WERI-Rb-1 (cell line): ENCODE results near the gene LSAMP.

ENCODE experiments used
- DNase-seq: peaks from one replicate; pipeline ENCODE4 v3.0.0-alpha.2; 2020
- H3K27ac ChIP-seq: fragments of 250-450 bp; sonication (Bioruptor Pico); 2 replicates; pipeline ENCODE4 v1.5.1; 2020; ENCODE audit warnings: mild to moderate bottlenecking, moderate library complexity
- H3K27me3 ChIP-seq: fragments of 250-450 bp; sonication (Bioruptor Pico); 2 replicates; pipeline ENCODE4 v1.5.1; 2021; ENCODE audit warnings: mild to moderate bottlenecking, low read depth, moderate library complexity; ENCODE audit not compliant: insufficient read depth, severe bottlenecking
- H3K36me3 ChIP-seq: fragments of 250-450 bp; sonication (Bioruptor Pico); 2 replicates; pipeline ENCODE4 v1.5.1; 2020; ENCODE audit warnings: mild to moderate bottlenecking, moderate library complexity
- H3K4me3 ChIP-seq: 2 replicates; pipeline ENCODE4 v1.5.1; 2011; ENCODE audit warnings: low read depth, mild to moderate bottlenecking, control low read depth, low read length
- H3K9me3 ChIP-seq: fragments of 250-450 bp; sonication (Bioruptor Pico); 2 replicates; pipeline ENCODE4 v1.5.1; 2021; ENCODE audit warnings: mild to moderate bottlenecking, moderate library complexity; ENCODE audit not compliant: severe bottlenecking
- CTCF ChIP-seq: IDR thresholded peaks from 2 replicates; pipeline ENCODE4 v1.5.1; 2011; ENCODE audit warnings: low read depth, mild to moderate bottlenecking, control low read depth, inconsistent platforms, low read length

Gene LSAMP

GRCh38 chr3:115928376-115928775, 516.9 kb downstream of the LSAMP start:
- H3K4me3 ChIP-seq, result no peak overlapping the region
- TF ChIP-seq CTCF, result no peak
- DNase-seq, result no peak
- H3K9me3 ChIP-seq, result no peaks in the 10 kb centered on the region
- H3K36me3 ChIP-seq, result no peaks in the 10 kb centered on the region
- no peak overlapping the region for H3K27ac ChIP-seq
- H3K27me3 ChIP-seq, result no peaks in the 10 kb centered on the region

GRCh38 chr3:115927197-115927596, 518.1 kb downstream of the LSAMP start:
- no peaks in the 10 kb centered on the region for H3K36me3 ChIP-seq
- H3K27me3 ChIP-seq, result no peaks in the 10 kb centered on the region
- no peak overlapping the region for H3K27ac ChIP-seq
- H3K4me3 ChIP-seq, result no peak overlapping the region
- TF ChIP-seq CTCF, result no peak
- peak; percentile 14 for DNase-seq
- H3K9me3 ChIP-seq, result no peaks in the 10 kb centered on the region

GRCh38 chr3:115922681-115923347, 522.5 kb downstream of the LSAMP start:
- Histone ChIP-seq H3K4me3 (no peak overlapping the region), H3K9me3 (no peaks in the 10 kb centered on the region), H3K27ac (no peak overlapping the region), H3K36me3 (no peaks in the 10 kb centered on the region), H3K27me3 (no peaks in the 10 kb centered on the region)
- peak; percentile 67 for TF ChIP-seq CTCF
- DNase-seq, result peak; percentile 35

- Histone ChIP-seq H3K27me3 (no peaks in the 10 kb centered on the region), H3K27ac (no peak overlapping the region), H3K9me3 (no peaks in the 10 kb centered on the region), H3K4me3 (no peak overlapping the region), H3K36me3 (no peaks in the 10 kb centered on the region)
- no peak for TF ChIP-seq CTCF
- no peak for DNase-seq
These were observed 523.6 kb downstream of the LSAMP start for GRCh38 chr3:115921711-115922110.

- Histone ChIP-seq H3K27ac (no peak overlapping the region), H3K9me3 (no peaks in the 10 kb centered on the region), H3K27me3 (no peaks in the 10 kb centered on the region), H3K4me3 (no peak overlapping the region), H3K36me3 (no peaks in the 10 kb centered on the region)
- TF ChIP-seq CTCF, result no peak
- no peak for DNase-seq
These were observed 526.4 kb downstream of the LSAMP start for GRCh38 chr3:115918900-115919299.

- no peak overlapping the region for H3K4me3 ChIP-seq
- DNase-seq, result no peak
- no peak for TF ChIP-seq CTCF
- no peaks in the 10 kb centered on the region for H3K36me3 ChIP-seq
- no peaks in the 10 kb centered on the region for H3K27me3 ChIP-seq
- no peak overlapping the region for H3K27ac ChIP-seq
- no peaks in the 10 kb centered on the region for H3K9me3 ChIP-seq
These were observed 528.4 kb downstream of the LSAMP start for GRCh38 chr3:115916866-115917265.
